ENCODE data around the gene PHTF1. TPM values are rescaled to one million over a fixed set of nuclear protein-coding genes. Genes with fewer than 3 reads are reported as not detected.
"Not testable (repeated sequence)": the region's sequence is repeated elsewhere in the genome, so short reads cannot be mapped to it uniquely, and the experiment has no call there.

Gene PHTF1
- total RNA-seq, 1 experiment from 2014 or later: 27.1 TPM

DNA sequence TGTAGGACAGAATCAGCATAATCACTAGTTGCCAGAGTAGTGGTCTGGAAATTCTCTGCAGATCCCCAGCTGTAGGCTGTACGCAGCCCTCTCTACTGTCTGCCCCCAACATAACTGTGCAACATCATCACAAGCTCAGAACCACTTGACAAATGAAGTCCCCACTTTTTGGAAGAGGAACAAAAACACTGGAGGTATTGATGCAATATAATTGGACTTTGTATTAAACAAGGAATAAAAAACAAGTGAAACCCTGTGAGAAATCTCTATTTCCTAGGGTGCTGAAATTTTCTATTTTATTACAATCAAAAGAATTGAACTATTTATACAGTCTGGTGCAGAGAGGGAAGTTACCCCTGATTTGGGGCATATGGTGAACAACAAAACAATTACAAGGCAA is 15.2 kb downstream of the PHTF1 start:
- DNase-seq (ENCODE audit: low spot score): no peak
- in situ Hi-C loops (cut with HindIII; ENCODE audit: low sequenced_read_pairs): no loop called here

DNA sequence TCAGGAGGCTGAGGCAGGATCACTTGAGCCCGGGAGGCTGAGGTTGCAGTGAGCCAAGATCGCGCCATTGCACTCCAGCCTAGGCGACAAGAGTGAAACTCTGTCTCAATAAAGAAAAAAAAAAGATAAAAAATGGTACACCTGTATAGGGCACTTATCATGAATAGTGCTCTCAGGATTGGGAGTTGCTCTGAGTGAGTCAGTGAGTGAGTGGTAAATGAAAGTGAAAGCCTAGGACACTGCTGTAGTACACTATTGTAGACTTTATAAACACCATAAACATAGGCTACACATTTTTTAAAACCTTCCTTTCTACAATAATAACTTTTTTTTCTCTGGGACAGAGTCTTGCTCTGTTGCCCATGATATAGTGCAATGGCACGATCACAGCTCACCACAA is 16.8 kb downstream of the PHTF1 start:
- in situ Hi-C loops (cut with HindIII; ENCODE audit: low sequenced_read_pairs): no loop called here
- no peak for DNase-seq (ENCODE audit: low spot score)

DNA sequence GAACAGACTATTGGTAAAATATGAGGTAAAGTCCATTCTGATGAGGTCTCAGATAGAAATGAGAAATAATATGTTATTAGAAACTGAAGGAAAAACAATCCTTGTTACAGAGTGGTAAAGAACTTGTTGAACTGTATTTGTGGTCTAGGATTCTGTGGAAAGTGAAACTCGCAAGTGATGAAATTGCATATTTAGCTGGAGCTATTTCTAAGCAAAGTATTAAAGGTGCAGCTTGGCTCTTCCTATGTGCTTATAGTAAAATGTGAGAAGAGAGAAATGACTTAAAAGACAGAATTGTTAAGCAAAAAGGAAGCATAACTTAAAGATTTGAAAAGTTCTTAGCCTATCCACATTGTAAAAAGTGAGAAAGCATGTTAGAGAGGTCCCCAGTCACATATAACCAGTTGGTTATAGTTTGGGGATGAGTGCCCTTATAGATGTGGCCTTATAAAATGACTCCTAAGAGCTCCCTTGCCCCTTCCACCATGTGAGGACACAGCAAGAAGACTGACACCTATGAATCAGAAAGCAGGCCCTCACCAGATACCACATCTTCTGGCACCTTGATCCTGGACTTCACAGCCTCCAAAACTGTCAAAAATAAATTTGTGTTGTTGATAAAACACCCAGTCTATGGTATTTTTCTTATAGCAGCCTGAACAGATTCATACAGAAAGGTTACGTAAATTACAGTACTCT is 24.8 kb downstream of the PHTF1 start:
- DNase-seq (ENCODE audit: low spot score): no peak
- in situ Hi-C loops (cut with HindIII; ENCODE audit: low sequenced_read_pairs): no loop called here

DNA sequence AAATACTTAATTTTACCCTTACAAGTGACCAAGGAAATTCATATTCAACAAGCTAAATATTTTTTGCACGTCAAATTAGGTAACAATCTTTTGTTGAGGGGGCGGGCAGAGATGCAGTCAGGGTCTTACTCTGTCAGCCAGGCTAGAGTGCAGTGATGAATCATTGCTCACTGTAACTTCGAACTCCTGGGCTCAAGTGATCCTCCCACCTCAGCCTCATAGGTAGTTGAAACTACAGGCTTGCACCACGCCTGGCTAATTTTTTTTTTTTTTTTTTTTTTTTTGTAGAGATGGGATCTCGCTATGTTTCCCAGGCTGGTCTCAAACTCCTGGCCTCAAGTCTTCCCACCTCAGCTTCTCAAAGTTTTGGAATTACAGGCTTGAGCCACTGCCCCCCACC is 26.5 kb downstream of the PHTF1 start:
- in situ Hi-C loops (cut with HindIII; ENCODE audit: low sequenced_read_pairs): no loop called here
- DNase-seq (ENCODE audit: low spot score): no peak

DNA sequence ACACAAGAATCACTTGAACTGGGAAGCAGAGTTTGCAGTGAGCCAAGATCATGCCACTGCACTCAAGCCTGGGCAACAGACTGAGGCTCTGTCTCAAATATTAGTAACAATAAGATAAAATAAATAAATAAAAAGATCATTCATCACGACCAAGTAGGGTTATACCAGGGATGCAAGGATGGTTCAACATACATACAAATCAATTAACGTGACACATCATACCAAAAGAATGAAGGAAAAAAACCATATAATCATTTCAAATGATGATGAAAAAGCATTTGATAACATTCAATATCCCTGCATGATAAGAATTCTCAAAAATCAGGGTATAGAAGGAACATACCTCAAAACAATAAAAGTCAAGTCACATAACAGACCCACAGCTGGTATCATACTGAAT is 38.3 kb downstream of the PHTF1 start:
- in situ Hi-C loops (cut with HindIII; ENCODE audit: low sequenced_read_pairs): no loop called here
- DNase-seq (ENCODE audit: low spot score): no peak

DNA sequence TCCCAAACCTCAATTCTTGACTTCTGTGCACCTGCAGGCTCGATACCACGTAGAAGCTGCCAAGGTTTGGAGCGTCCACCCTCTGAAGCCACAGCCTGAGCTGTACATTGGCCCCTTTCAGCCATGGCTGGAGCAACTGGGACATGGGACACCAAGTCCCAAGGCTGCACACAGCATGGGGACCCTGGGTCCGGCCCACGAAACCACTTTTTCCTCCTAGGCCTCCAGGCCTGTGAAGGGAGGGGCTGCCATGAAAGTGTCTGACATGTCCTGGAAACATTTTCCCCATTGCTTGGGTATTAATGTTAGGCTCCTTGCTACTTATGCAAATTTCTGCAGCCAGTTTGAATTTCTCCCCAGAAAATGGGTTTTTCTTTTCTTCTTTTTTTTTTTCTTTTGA is 40.7 kb downstream of the PHTF1 start:
- in situ Hi-C loops (cut with HindIII; ENCODE audit: low sequenced_read_pairs); DNase-seq (ENCODE audit: low spot score): not testable (repeated sequence)

DNA sequence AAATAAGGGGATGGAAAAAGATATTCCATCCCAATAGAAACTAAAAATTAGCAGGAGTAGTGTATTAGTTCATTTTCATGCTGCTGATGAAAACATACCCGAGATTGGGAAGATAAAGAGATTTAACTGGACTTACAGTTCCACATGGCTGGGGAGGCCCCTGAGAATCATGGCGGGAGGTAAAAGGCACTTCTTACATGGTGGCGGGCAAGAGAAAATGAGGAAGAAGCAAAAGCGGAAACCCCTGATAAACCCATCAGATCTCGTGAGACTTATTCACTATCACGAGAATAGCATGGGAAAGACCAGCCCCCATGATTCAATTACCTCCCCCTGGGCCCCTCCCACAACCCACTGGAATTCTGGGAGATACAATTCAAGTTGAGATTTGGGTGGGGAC is 41.8 kb downstream of the PHTF1 start:
- not testable (repeated sequence) for DNase-seq (ENCODE audit: low spot score)

DNA sequence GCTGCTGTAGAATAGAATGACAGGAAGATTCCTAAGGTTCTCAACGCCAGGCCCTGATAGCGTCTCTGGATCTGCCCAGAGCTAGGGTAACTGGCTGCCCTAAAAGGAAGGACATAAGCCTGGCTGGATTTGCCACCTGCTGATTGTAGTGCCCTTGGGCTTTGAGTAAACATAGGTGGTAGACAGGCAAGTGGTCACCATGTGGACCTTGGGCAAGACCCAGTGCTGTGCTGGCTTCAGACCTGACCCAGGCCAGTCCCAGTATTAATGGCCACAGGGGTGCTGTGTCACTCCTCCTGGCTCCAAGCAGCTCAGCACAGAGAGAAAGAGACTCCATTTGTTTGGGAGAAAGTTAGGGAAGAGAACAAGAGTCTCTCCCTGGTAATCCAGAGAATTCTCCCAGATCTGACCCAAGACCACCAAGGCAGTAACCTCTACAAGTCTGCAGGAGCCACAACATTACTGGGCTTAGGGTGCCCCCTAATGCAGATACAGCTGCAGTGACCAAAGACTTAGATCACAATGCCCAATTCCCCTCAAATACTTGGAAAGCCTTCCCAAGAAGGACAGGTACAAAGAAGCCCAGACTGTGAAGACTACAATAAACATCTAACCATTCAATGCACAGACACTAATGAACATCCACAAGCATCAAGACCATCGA is 44.5 kb downstream of the PHTF1 start:
- DNase-seq (ENCODE audit: low spot score): no peak
- in situ Hi-C loops (cut with HindIII; ENCODE audit: low sequenced_read_pairs): no loop called here

More for the DNA sequence above, 41.8 kb downstream of the PHTF1 start:
- in situ Hi-C loops (cut with HindIII; ENCODE audit: low sequenced_read_pairs): not testable (repeated sequence)

DNA sequence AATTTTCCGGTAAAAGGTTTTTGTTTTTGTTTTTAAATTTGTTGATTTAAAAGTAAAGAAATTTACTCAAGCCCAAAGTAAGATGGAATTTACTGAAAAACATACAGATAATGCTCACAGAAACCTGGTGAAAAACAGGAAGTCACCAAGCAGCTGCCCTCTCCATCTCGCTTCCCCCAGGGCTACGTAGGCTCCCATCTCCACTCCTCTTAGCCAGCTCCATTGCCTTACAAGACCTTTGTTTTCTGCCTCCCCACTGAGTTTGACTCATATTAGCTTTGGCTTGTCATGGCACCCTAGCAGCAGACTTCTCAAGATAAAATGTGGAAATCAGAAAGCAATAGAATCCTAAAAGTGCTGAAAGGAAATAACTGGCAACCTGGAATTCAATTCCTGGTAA is 57.9 kb downstream of the PHTF1 start:
- no peak for DNase-seq (ENCODE audit: low spot score)
- in situ Hi-C loops (cut with HindIII; ENCODE audit: low sequenced_read_pairs): no loop called here

DNA sequence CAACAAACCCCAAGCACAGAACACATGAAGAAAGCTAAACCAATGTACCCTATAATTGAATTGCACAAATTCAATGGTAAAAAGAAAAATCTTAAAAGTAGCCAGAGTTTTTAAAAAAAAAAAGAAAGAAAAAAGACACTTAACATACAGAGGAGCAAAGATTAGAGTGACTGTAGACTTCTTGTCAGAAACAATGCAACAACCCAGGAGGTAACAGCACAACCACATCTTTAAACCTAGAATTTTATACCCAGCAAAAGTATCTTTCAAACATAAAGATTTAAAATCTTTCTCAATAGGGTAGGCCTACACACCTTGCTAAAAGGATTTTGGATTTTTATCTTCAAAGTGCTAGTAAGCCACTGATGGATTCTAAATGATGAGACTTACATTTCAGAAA is 64.4 kb downstream of the PHTF1 start:
- in situ Hi-C loops (cut with HindIII; ENCODE audit: low sequenced_read_pairs): no loop called here
- DNase-seq (ENCODE audit: low spot score): no peak

DNA sequence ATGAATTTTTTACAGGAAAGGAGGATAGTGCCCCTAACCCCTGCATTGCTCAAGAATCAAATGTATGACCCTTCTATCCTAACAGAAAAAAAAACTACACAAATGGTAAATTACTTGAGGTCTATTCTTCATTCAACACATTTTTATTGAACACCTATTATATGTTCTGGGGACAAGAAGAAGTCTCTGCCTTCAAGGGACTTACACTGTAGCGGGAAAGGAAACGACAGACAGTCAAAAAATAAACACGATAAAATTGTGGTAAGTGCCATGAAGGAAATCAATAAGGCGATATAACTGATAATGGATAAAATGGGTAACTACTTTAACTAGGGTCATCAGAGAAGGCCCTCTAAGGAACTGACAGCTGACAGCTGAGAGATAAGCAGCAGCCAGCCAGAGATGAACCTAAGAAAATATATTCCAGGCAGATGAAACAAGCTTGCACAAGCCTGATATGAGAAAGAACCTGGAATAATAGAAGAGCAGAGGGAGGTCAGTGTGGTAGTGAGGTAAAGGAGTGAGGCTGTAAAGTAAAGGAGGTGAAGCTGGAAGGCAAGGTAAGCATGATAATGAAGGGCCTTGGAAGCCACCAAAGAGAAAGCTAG is 66.4 kb downstream of the PHTF1 start:
- in situ Hi-C loops (cut with HindIII; ENCODE audit: low sequenced_read_pairs): no loop called here
- no peak for DNase-seq (ENCODE audit: low spot score)

DNA sequence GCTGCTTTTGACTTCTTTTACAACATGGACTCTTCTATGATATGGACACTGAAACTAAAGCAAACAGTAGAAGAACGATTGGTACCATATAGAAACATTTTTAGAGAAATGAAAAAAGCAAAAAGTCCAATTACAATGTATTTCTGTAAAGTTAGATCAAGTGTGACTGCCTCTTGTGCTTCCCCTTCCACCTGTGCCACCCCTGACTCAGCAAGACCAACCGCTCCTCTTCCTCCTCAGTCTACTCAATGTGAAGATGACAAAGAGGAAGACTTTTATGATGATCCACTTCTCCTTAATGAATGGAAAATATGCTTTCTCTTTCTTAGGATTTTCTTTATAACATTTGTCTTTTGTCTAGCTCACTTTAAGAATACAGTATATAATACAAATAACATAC is 66.9 kb downstream of the PHTF1 start:
- no peak for DNase-seq (ENCODE audit: low spot score)
- in situ Hi-C loops (cut with HindIII; ENCODE audit: low sequenced_read_pairs): no loop called here

DNA sequence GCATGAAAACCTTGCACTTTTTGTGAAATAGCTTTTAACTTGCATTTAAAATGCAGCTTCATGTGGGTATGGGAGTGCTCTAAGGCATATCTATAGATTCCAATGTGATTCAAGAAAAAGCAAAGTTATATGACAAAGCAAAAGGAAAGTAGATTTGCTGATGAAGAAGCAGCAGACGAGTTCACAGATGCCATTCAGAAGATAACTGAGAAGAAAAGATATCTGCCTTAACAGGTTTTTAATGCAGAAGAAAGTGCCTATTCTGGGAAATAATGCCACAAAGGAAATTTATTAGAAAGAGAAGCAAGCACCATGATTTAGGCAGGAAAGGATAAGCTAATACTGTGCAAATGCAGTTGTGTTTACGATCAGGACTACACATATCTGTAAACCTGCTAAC is 68.1 kb downstream of the PHTF1 start:
- in situ Hi-C loops (cut with HindIII; ENCODE audit: low sequenced_read_pairs): no loop called here
- no peak for DNase-seq (ENCODE audit: low spot score)

DNA sequence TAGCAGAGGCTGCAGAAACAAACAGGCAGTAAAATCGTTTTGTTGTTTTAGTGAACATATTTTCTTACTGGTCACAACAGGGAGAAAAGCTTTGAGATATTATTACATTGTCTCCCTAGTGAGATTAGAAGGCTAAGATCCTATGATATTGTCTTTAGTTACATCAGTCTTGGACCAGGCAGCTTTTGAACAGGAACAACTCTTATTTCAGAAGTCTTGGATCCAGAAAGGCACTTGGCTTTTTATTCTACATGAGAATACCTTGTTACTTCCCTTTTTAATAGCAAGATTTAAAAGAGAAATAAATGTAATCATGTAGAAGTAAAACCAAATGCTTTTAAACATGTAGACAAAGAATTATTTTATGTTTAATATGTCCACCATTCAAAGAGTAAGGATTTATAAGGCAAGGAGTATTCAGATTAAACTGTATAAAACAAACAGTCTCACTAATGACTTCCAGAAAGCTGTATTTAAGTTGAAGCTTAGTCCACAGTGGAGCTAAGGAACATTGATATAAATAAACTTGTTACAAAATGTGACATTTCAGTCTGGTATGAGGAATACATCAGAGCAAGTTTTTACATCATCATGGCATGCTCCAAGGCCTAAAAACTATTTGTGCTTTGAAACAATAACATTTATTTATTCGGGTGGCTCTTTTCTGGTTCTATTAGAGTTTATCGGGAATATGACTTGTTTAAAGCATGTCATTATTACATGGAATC is 72.2 kb downstream of the PHTF1 start:
- in situ Hi-C loops (cut with HindIII; ENCODE audit: low sequenced_read_pairs): no loop called here
- no peak for DNase-seq (ENCODE audit: low spot score)

DNA sequence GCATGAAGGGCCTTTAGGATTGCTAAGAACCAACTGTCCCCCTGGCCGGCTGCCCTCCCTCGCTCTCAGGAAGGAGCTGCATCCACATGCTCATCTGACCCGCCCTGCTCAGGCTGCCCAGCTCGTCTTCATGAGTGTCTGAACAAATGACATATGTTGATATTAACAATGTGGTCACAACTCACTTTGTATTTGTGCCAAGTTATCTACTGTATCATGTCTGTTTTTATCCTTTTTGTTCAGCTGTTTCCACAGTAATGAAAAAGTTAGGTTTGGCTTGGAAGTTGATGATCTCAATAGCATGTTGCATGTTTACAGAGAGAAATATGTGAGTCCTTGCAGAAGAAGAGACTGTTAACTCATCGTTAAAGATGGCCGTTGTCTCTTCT is 75.1 kb downstream of the PHTF1 start:
- in situ Hi-C loops (cut with HindIII; ENCODE audit: low sequenced_read_pairs): no loop called here
- peak; percentile 93 for DNase-seq (ENCODE audit: low spot score)

DNA sequence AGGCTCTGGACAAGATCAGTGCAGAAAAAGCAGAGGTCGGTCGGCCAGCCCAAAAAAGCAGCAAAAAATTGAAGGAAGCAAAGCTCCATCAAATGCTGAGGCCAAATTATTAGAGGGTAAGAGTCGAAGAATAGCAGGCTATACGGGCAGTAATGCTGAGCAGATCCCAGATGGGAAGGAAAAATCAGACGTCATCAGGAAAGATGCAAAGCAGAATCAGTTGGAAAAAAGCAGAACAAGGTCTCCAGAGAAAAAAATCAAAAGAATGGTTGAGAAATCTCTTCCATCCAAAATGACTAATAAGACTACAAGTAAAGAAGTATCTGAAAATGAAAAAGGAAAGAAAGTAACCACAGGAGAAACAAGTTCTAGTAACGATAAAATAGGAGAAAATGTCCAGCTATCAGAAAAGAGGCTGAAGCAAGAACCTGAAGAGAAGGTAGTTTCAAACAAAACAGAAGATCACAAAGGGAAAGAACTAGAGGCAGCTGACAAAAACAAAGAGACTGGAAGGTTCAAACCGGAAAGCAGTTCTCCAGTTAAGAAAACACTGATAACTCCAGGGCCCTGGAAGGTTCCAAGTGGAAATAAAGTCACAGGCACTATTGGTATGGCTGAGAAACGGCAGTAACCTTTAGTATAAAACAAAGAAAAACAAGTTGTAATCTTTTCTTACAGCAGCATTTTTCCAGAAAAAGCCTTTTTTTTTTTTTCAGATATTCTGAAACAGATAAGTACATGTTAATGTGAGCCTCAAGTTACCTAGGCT is 75.7 kb downstream of the PHTF1 start:
- in situ Hi-C loops (cut with HindIII; ENCODE audit: low sequenced_read_pairs): no loop called here
- DNase-seq (ENCODE audit: low spot score): no peak

DNA sequence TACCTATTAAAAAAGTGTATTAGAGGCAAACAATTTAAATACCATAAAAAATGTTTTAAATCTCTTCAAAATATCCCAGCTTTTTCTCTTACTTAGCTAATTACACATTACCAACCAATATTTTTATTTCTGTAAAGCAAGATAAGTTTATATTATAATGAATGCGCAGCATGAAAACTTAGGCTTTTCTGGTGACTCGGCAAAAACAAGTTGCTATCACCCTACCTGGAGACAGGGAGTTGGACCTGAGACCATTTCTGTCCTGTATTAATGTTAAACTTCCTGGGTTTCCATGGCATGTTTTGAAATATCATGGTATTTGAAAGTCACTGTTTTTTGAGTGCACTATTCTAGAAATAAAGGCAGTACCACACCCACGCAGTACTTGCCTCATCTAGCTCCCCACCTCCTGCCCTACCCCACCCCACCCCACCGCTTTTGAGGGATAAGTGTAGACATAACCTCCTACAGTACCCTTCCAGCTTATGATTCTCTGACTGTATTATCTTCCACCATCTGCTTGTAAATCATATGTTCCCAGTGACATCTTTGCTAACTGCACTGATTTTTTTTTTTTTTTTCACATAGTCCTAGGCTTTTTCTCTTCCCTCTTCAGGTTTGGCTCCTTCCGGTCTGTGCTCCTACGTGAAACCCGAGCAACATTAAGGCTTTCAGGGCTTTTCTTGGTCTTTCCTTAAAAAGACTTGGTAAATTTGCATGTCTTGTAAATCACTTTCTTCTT is 77.5 kb downstream of the PHTF1 start:
- DNase-seq (ENCODE audit: low spot score): no peak
- in situ Hi-C loops (cut with HindIII; ENCODE audit: low sequenced_read_pairs): no loop called here

DNA sequence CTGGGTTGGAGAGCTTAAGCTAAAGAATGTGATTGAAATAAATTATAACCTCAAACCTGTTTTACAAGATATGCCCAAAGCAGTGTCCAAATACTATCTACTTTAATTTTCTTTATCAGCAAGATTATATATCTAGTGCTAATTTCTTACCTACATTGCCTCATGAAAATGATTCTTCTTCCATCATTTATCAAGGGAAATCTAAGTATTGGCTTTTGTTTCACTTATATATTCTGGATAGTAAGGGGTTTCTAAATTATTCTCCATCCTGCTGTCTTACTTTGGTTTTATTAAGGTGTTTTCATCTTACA is 81.2 kb downstream of the PHTF1 start:
- in situ Hi-C loops (cut with HindIII; ENCODE audit: low sequenced_read_pairs): no loop called here
- no peak for DNase-seq (ENCODE audit: low spot score)
